ENCODE measurements around the gene SLC37A1.

Gene SLC37A1

DNA sequence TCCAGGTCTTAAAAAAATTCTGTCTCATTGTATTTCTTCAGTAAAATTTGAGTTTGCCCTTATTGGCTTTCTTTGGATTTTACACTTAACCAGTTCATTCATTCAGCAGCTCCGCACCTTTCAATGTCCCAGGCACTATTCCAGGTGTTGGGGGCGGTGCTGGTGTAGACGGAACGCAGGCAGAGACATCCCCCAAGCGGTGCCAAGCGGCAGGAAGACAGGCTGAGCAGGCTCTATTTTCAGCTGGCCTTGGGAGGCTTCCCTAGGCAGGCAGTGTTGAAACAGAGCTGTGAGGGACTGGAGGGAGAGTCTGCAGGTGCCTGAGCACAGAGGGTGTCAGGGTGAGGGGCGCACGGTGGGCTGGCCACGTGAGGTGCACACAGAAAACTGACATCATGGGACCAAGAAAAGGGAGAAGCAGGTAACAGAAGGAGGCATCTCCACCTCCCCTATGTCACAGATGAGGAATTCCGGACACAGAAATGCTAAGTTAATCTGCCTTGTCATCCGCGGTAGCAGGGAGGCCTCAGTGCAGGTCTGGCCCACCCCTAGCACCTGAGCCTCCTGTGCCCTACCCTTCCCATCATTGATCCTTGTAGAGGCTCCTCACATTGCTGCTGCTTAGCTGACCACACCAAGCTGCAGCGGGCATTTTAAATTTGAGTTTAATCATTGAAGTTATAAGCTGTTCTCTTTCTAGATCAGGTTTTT, 40.8 kb downstream of the SLC37A1 start:
- no peak for DNase-seq (ENCODE audit: extremely low spot score, insufficient read length, low read depth)
- FAIRE-seq, result no peak

DNA sequence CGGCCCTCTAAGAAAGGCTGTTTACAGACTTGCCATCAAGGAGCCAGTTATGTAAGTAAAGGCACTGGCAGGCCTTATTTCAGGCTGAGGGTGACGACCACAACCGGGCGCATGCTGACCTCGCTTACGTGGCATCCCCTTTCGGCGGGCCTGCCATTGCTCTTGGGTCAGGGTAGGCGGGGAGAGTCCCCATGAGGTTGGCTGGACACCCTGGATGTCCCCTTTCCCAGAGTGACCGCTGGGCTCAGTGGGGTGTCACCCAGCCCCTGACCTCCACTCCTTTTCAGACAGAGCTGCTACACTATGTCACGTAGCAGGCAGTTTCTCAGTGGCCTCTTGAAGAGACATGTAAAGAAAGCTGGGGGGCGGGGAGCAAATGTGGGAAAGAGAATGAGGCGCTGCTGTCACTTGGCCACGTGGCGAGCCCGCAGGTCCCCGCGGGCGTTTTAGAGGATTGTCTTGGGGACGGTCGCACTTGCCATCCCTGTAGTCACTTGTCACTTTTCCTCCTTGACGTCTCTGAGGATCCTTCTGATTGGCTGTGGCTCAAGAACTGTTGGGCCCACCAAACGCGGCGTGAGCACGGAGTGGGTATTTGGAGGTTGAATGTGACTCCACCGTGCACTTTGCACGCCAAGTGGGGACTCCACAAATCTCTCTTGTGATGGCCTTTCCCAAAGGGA, 42.2 kb downstream of the SLC37A1 start:
- FAIRE-seq, result no peak
- DNase-seq (ENCODE audit: extremely low spot score, insufficient read length, low read depth), result no peak

DNA sequence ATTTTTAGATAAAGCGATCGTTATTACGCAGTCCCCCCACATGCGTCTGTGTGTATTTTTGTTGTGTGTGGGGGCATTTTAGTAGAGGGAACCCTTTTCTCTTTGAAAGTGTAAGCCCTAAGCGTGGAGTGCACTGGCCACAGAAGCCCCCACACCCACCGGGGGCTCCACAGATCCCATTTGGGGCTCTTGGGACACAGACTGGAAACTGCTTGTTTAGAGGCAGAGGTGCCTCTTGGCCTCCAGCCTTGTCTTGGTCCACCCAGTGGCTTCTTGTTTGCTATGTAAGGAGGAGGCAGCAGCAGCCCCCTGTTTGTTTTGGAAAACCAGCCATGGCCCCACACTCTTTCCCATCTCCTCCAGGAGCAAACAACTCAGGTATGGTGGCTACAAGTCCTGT, 42.8 kb downstream of the SLC37A1 start:
- DNase-seq (ENCODE audit: extremely low spot score, insufficient read length, low read depth) (no peak), FAIRE-seq (no peak)

DNA sequence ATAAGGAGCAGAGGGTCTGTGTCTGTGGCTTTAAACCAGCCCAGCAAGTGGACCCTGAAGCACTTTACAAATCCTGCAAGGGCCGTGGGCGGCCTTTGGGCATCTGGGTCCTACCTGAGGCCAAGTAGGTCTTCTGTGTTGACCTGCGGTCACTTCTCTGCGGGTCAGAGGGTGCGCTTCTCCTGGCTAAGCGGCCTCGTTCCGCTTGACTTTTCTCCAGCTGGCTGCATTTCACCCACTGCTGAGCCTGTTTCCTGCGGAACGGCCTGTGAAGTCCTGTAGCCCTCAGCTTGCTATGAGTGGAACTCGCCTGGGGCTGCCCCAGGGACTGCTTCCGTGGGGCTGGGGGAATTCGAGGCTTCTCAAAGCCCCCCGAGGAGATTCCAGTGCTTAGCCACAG, 43.3 kb downstream of the SLC37A1 start:
- FAIRE-seq, result no peak

DNA sequence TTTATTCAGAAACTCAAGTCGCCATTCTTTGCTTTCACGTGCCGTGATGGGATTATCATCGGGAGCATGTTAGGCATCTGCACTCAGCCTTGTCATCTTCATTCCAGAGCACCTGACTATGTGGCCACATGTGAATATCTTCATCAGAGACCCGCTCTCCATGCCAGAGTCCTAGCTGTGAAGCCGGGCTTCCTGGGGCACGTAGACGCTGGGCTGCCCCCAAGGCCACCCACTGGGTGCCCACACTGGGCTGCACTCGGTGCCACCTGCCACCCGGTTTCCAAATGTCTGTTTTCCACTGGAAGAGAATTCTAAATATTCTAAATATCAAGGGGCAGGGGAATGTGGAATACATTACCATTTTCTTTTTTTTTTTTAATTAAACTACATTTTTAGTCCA, 43.8 kb downstream of the SLC37A1 start:
- FAIRE-seq (no peak), DNase-seq (ENCODE audit: extremely low spot score, insufficient read length, low read depth) (no peak)

More for the DNA sequence above, 43.3 kb downstream of the SLC37A1 start:
- no peak for DNase-seq (ENCODE audit: extremely low spot score, insufficient read length, low read depth)

DNA sequence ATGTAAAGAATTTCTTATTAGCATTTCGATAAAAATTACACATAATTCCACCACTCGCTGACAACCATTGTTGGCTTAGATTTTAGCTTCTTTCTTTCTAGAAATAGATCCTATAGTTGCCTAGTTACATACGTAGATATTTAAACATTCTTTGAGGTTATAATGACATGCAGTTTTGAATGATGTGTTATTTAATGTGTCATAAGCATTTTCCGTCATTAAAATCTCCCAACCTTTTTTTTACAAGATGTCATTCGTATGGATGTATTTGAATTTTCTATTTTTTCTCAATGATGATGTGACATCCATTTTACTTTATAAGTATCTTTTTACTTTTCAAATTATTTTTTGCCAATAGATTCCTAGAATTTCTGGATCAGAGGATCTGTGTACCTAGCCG, 44.7 kb downstream of the SLC37A1 start:
- DNase-seq (ENCODE audit: extremely low spot score, insufficient read length, low read depth) (no peak), FAIRE-seq (no peak)

DNA sequence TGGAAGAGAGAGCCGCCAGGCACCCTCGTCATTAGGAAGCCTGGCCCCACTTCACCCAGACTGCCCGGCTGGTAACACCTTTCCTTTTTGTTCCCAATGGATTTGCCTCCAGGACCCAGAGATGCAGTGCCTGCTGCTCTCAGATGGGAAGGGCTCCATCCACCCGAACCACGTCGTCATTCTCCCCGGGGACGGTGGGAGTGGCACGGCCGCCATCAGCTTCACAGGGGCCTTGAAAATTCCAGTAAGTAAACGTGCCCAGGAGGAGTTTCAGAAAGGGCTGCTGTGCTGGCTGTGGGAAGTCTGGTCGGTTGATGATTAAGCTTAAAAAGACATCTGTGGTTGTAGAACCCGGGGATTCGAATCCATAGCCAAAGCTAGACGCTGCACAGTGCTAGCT, 45.2 kb downstream of the SLC37A1 start:
- DNase-seq (ENCODE audit: extremely low spot score, insufficient read length, low read depth) (no peak), FAIRE-seq (no peak)

DNA sequence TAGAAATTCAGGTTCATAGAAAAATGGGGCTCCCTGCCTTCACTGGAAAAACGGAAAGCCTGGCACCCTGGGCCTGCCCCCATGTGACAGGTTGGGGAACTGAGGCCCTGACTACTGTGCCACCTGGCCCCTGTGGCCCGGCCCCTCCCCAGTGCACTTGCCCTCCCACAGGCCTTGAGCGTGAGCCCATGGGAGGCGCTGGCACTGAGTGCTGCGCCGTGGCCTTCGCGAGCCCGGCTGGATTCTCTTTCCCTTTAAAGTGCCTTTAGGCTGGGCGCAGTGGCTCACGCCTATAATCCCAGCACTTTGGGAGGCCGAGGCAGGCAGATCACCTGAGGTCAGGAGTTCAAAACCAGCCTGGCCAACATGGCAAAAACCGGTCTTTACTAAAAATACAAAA, 45.7 kb downstream of the SLC37A1 start:
- no peak for FAIRE-seq
- no peak for DNase-seq (ENCODE audit: extremely low spot score, insufficient read length, low read depth)

DNA sequence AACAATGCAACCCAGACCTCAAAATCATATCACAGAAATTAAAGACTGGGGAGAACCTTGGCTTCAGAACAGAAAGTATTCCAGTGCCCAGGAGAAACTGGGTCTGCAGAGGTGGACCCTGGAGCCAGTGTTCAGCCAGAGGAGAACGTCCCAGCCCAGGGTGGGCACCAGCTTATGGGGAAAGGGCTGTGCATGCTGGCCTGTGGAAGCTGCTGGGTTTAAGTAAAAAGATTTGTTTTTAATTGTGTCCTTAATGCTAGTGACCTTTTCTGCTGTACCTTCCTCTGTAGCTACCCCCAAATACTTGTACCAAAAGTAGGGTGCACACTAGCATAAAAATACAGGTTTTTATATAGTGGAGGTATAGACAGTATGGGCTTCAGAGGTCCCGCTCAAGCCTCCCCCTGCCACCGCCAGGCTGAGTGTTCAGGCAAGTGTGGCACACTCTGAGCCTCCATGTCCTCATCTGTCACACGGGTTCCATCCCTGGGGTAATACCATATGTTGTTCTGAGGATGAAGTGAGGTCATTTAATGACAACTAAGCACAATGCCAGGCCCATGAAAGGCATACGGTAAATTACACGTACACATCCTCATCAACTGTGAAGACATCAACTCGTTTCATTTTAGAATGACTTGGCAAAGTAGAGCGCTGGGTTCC, 47.0 kb downstream of the SLC37A1 start:
- FAIRE-seq (no peak), DNase-seq (ENCODE audit: extremely low spot score, insufficient read length, low read depth) (no peak)

DNA sequence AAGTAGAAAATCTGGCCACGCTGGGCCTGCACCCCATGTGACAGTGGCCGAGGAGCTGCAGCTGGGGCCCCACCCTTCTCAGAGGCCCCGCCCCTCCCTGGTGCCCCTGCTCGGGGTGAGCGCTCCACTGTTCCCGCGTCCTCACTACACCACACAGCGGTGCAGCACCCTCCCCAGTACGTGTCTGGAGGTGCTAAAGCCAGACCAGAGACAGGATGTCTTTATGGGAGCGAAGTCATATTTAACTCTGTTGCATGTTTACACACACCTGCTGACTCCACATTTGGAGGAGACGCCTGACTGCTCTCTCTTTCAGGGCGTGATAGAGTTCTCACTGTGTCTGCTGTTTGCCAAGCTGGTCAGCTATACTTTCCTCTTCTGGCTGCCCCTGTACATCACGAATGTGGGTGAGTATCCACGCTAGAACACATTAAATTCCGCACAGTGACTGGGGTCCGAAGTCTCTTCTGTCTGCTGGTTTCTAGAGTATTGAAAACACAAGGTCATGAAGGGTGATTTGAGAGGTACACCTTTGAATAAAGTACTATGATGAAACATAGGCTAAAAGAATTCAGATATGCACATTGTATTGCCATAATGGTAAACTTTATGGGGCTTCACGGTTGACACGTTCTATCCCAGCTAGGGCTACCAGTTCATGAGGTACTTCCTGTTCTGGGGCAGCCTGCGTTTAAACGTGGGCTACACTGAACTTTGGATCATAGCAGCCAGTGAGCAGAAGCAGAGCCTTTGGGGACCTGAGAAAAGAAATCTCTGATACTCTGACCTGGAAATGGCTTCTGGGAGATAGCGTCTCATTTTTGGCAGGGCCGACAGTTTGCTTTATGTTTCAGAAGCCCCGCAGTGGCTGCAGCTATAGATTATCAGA, 48.4 kb downstream of the SLC37A1 start:
- DNase-seq (ENCODE audit: extremely low spot score, insufficient read length, low read depth) (no peak), FAIRE-seq (peak; percentile 70)

DNA sequence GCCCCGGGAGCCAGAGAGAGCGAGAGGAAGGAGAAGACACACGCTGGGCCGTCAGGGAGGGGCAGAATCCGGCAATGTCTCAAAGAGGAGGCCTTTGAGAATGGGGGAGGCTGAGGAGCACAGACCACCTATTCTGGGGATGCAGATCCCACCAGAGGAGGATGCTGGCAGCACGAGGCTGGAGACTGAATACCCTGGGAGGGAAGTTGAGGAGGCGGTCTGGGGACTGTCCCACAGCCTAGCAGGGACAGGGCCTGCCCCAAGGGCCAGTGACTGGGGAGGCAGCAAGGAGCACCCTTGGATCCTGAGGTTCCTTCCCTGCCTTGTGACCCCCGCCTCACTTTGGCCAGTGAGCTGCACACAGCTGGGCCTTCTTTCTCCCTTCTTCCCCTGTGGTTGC, 49.2 kb downstream of the SLC37A1 start:
- FAIRE-seq, result no peak
- DNase-seq (ENCODE audit: extremely low spot score, insufficient read length, low read depth), result no peak

DNA sequence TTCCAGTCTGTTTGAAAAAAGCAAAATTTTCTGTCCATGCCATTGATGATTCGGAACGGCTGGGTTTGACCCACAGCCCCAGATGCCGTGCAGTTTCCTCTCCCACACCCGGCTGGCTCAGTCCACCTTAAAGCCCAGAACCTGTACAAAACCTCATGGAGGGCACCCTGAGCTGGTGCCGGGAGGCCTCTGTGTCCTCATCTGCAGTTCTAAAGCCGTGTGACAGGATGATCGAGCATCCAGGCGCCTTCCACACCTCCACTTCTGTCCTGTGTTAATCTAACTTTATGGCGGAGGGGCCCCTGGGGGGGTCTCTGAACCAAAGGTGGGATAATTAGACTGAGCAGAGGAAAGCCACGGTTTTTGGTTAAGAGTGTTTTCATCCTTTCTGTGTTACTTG, 49.6 kb downstream of the SLC37A1 start:
- FAIRE-seq, result no peak
- DNase-seq (ENCODE audit: extremely low spot score, insufficient read length, low read depth), result no peak

DNA sequence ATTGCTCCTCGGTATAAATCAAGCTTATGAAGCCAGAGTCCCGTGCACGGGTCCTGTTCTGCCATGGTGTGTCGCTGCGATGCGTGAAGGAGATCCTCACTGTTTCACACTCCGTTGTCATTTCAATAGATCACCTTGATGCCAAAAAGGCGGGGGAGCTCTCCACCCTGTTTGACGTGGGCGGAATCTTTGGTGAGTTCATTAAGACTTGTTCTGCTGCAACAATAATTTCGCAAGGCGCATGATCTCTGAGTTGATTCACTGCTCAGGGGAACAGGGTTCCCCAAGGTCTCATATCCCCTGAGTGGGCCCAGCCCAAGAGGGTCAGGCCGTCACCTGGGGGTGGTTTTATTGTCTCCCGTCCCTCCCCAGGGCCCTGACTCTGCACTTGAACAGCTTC, 50.0 kb downstream of the SLC37A1 start:
- FAIRE-seq (no peak), DNase-seq (ENCODE audit: extremely low spot score, insufficient read length, low read depth) (no peak)

DNA sequence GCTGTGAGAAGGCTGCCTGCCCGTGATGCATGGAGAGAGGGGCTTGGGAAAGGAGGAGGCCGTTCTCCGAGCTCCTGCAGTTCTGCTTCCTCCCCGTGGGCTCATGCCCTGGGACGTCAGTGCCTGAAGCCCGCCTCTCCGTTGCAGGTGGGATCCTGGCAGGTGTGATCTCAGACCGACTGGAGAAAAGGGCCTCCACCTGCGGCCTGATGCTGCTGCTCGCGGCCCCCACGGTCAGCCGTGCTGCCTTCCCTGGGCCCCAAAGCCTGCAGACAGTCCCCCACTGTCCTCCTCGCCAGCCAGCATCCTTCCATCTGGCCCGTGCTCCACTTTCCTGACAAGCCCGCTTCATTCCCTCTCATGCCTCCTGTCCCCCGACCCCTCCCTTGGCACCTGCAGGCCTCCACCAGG, 50.9 kb downstream of the SLC37A1 start:
- DNase-seq (ENCODE audit: extremely low spot score, insufficient read length, low read depth) (no peak), FAIRE-seq (no peak)

DNA sequence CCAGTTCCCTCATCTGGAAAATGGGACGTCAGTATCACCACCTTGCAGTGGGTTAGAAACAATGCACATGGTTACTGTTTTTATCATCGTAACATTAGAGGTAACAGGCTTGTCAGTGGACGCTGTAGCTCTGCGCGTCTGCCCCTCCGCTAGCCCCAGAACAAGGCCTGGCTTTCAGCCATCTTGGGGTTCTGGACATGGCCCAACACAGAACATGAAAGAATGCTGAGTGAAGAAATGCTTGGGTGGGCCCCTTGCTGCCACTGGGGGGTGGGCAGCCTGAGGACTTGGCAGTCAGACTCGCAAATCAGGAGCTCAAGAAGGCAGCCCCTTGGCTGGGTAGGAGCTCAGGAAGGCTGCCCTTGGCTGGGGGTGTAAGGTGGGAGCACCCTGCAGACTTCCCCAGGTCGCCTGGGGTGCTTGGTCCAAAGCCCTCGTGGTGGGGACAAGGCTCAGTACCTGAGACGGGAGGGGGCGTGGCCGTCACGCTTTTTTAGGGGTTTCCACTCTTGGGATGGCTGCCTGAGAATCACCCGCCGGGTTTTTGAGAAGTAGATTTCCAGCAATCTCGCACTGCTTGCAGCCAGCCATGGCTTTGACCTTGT, 51.7 kb downstream of the SLC37A1 start:
- DNase-seq (ENCODE audit: extremely low spot score, insufficient read length, low read depth), result no peak
- no peak for FAIRE-seq

DNA sequence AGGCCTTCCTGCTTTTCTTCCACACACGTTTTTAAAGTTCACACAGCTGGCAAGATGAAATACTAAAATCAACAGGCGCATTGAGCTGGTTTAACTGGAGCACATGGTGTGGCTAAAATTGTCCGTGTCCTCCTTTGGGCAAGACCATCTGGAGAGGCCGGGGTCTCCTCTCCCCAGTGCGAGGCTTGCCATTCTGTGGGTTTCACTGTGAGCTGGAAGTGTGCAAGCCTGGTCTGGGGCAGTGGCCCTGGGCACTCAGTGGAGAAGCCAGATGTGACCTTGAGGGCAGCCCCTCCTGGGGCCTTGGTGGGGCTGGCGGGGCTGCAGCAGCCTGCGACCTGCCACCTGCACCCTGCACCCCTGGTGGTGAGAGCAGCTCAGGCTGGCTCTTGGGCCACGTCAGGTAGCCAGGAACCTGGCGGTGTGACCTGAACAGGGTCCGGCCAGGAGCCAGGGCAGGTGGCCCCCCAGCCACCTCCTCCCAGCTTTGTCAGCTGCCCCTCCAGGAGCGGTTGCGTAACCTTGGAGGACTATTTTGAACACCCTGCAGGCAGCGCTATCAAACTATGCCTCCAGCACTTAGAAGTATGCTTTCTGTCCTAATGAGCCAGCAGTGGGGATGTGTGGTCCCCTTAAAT, 52.4 kb downstream of the SLC37A1 start:
- DNase-seq (ENCODE audit: extremely low spot score, insufficient read length, low read depth) (no peak), FAIRE-seq (no peak)

DNA sequence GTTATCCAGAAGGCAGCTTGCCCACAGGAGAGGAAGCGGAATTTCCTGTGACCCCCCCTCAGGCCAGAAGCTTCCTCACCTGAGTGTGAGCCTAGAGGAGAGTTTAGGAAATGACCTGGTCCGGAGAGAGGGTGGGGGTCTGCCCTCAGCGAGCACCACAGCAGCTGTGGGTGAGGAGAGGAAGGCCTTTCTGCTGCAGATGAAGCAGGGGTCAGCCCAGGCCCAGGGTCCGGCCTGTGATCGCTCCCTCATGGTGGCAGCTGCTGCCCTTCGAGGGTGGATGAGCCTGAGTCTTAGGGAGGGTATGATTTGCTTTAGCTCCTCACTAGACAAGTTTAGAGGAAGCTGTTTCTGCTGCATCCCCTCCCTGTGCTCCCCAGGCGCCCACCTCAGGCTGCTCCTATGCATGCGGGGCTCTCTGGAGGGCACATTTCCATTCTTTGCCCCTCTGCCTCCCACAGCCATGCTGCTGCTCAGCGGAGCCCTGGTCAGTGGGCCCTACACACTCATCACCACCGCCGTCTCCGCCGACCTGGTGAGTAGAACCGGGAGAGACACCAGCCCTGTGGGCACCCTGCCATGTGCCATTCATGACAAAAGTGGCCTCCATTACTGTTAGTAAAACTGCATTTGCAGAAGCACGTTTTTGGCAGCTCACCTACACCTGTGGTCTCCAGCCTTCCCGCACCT, 53.0 kb downstream of the SLC37A1 start:
- no peak for FAIRE-seq

DNA sequence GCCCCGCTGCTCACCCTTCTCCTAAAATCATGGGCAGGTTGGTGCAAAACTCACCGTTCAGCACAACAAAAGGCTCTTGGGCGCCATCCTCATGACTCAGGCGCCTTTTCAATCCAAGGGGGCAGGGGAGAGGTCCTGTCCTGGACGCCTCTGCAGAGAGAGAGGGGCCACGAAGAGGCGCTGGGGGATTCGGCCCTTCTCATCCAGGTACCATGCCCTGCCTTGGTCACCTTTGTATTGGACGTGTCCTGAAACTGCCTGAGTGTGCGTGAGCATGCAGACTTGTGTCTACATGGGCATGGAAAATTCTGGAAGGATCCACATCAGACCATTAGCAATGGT, 53.5 kb downstream of the SLC37A1 start:
- FAIRE-seq, result no peak
- DNase-seq (ENCODE audit: extremely low spot score, insufficient read length, low read depth), result no peak

More for the DNA sequence above, 53.0 kb downstream of the SLC37A1 start:
- no peak for DNase-seq (ENCODE audit: extremely low spot score, insufficient read length, low read depth)

DNA sequence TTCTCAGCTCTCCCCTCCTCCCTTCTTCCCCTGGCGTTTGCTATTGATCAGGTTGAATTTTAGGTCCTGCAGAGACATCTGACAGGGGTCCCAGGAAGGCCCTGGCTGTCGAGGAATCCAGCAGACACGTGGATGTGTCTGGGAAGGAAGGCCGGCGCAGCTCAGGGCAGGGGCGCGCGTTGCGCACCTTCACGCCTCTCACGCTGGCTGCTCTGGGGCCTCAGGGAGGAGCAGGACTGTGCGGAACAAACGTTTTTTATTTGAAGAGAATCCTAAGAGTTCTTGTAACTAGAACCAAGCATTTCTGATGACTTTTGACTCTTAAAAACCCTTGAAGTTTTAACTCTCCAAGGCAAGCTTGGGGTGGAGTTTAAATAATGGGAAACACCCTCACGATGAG, 54.2 kb downstream of the SLC37A1 start:
- DNase-seq (ENCODE audit: extremely low spot score, insufficient read length, low read depth), result no peak
- no peak for FAIRE-seq

Measured in GM18507 (cell line).